GM12875 (cell line): ENCODE data around the gene LEKR1.
"Not testable (repeated sequence)": the region's sequence is repeated elsewhere in the genome, so short reads cannot be mapped to it uniquely, and the experiment has no call there.

Source experiments
- H3K4me3 ChIP-seq: one replicate; pipeline ENCODE4 v1.5.1; 2011; ENCODE audit warnings: low read depth, low read length, control low read depth
- CTCF ChIP-seq: IDR thresholded peaks from 2 replicates; pipeline ENCODE4 v1.5.1; 2011; ENCODE audit warnings: low read depth, mild to moderate bottlenecking, control low read depth, inconsistent platforms, low read length, moderate library complexity, borderline replicate concordance; ENCODE audit not compliant: insufficient read depth

LEKR1 gene

GRCh38 chr3:156793851-156794250 is 32.3 kb upstream of the LEKR1 start:
- no peak for TF ChIP-seq CTCF
- H3K4me3 ChIP-seq = no peak overlapping the region

GRCh38 chr3:156795890-156796481 is 30.2 kb upstream of the LEKR1 start:
- H3K4me3 ChIP-seq = no peak overlapping the region
- no peak for TF ChIP-seq CTCF

- TF ChIP-seq CTCF = no peak
- H3K4me3 ChIP-seq = no peak overlapping the region
Measured at GRCh38 chr3:156797368-156797767, 28.8 kb upstream of the LEKR1 start.

- H3K4me3 ChIP-seq = not testable (repeated sequence)
Measured at GRCh38 chr3:156800287-156800686, 25.9 kb upstream of the LEKR1 start.

GRCh38 chr3:156801746-156802145 is 24.4 kb upstream of the LEKR1 start:
- TF ChIP-seq CTCF = no peak
- H3K4me3 ChIP-seq = no peak overlapping the region

GRCh38 chr3:156802821-156803606 is 23.1 kb upstream of the LEKR1 start:
- TF ChIP-seq CTCF = no peak
- no peak overlapping the region for H3K4me3 ChIP-seq

- H3K4me3 ChIP-seq = no peak overlapping the region
- TF ChIP-seq CTCF = no peak
Measured at GRCh38 chr3:156803952-156804741, 22.0 kb upstream of the LEKR1 start.
